ENCODE results near the gene WIZ. TPM values are rescaled to one million over a fixed set of nuclear protein-coding genes. Genes with fewer than 3 reads are reported as not detected.

WIZ gene
- polyA plus RNA-seq, 1 donor (not counting 4 experiments of a cell fraction or from before 2014, with no cell fraction given): 5.1 TPM

- Histone ChIP-seq H3K4me3 (ENCODE audit: control insufficient read depth in 2 of 3, extremely low read depth in 1 of 3, insufficient read depth in 2 of 3, low read depth in 1 of 3, low read length in 3 of 3) (no peak overlapping the region), H3K9me1 (ENCODE audit: control insufficient read depth, extremely low read depth, insufficient read depth, low read length) (no peaks in the 10 kb centered on the region), H3K4me1 (ENCODE audit: control insufficient read depth, extremely low read depth, insufficient read depth, low read length) (no peaks in the 10 kb centered on the region), H3K36me3 (ENCODE audit: control insufficient read depth in 2 of 2, extremely low read depth in 1 of 2, insufficient read depth in 2 of 2, low read length in 2 of 2) (no peaks in the 10 kb centered on the region), H4K20me1 (ENCODE audit: control insufficient read depth, extremely low read depth, insufficient read depth, low read length) (no peaks in the 10 kb centered on the region), H3K27me3 (ENCODE audit: control insufficient read depth, extremely low read depth, insufficient read depth, low read length) (peaks cover 64% of the 10 kb centered on the region), H2AFZ (ENCODE audit: control insufficient read depth, low read length) (no peak overlapping the region), H3K79me2 (ENCODE audit: control insufficient read depth, insufficient read depth, low read length) (no peaks in the 10 kb centered on the region), H3K9ac (ENCODE audit: control insufficient read depth, extremely low read depth, insufficient read depth, low read length) (no peak overlapping the region), H3K9me3 (ENCODE audit: control insufficient read depth, low read depth, low read length) (no peaks in the 10 kb centered on the region), H3K27ac (ENCODE audit: control insufficient read depth, insufficient read depth, low read length) (no peak overlapping the region), H3K4me2 (ENCODE audit: control insufficient read depth, extremely low read depth, insufficient read depth, low read depth, low read length) (peak overlapping the region; percentile 22)
- dilution Hi-C loops (cut with MboI; ENCODE audit: extremely low pct_ligation_motif_present, low sequenced_read_pairs): no loop called here
- TF ChIP-seq CTCF (optimal IDR thresholded peaks at IDR 0.05 in 1 of 3, IDR thresholded peaks at IDR 0.05 in 1 of 3, conservative IDR thresholded peaks at IDR 0.05 in 1 of 3; ENCODE audit: extremely low read depth in 1 of 3, insufficient read depth in 2 of 3, low read length in 3 of 3) (no peak), EZH2 (IDR thresholded peaks at IDR 0.05; ENCODE audit: low read length) (peak; percentile 72)
- FAIRE-seq: no peak
- DNase-seq (ENCODE audit: low read depth, low spot score): no peak
These were observed 8.1 kb upstream of the WIZ start for GRCh38 chr19:15457701-15458484.

- peaks cover 69% of the 10 kb centered on the region for H3K27me3 ChIP-seq (ENCODE audit: control insufficient read depth, extremely low read depth, insufficient read depth, low read length)
- H3K4me2 ChIP-seq (ENCODE audit: control insufficient read depth, extremely low read depth, insufficient read depth, low read depth, low read length): peak overlapping the region; percentile 48
- H3K27ac ChIP-seq (ENCODE audit: control insufficient read depth, insufficient read depth, low read length): no peak overlapping the region
- no peaks in the 10 kb centered on the region for H4K20me1 ChIP-seq (ENCODE audit: control insufficient read depth, extremely low read depth, insufficient read depth, low read length)
- H3K9ac ChIP-seq (ENCODE audit: control insufficient read depth, extremely low read depth, insufficient read depth, low read length): no peak overlapping the region
- no peaks in the 10 kb centered on the region for H3K36me3 ChIP-seq (ENCODE audit: control insufficient read depth in 2 of 2, extremely low read depth in 1 of 2, insufficient read depth in 2 of 2, low read length in 2 of 2)
- H3K4me1 ChIP-seq (ENCODE audit: control insufficient read depth, extremely low read depth, insufficient read depth, low read length): peaks cover 3% of the 10 kb centered on the region
- FAIRE-seq: no peak
- dilution Hi-C loops (cut with MboI; ENCODE audit: extremely low pct_ligation_motif_present, low sequenced_read_pairs): no loop called here
- H3K9me1 ChIP-seq (ENCODE audit: control insufficient read depth, extremely low read depth, insufficient read depth, low read length): no peaks in the 10 kb centered on the region
- no peaks in the 10 kb centered on the region for H3K79me2 ChIP-seq (ENCODE audit: control insufficient read depth, insufficient read depth, low read length)
- no peak overlapping the region for H2AFZ ChIP-seq (ENCODE audit: control insufficient read depth, low read length)
- no peak for DNase-seq (ENCODE audit: low read depth, low spot score)
- TF ChIP-seq EZH2 (IDR thresholded peaks at IDR 0.05; ENCODE audit: low read length) (no peak), CTCF (optimal IDR thresholded peaks at IDR 0.05 in 1 of 3, IDR thresholded peaks at IDR 0.05 in 1 of 3, conservative IDR thresholded peaks at IDR 0.05 in 1 of 3; ENCODE audit: extremely low read depth in 1 of 3, insufficient read depth in 2 of 3, low read length in 3 of 3) (no peak)
- no peaks in the 10 kb centered on the region for H3K9me3 ChIP-seq (ENCODE audit: control insufficient read depth, low read depth, low read length)
- H3K4me3 ChIP-seq (ENCODE audit: control insufficient read depth in 2 of 3, extremely low read depth in 1 of 3, insufficient read depth in 2 of 3, low read depth in 1 of 3, low read length in 3 of 3): no peak overlapping the region
These were observed 7.3 kb upstream of the WIZ start for GRCh38 chr19:15456871-15457700.
